ENCODE data around the gene MMGT1.
A peak's percentile ranks its signal among the peaks of the same experiment; 100 is the strongest.

MMGT1 gene

GRCh38 chrX:135973548-135974278 is at the start of gene MMGT1:
TSS of gene MMGT1 (minus strand) at chrX:135973988. CDS start at chrX:135973675, 313 bp downstream.
- peak; percentile 71 to 73 for DNase-seq (ENCODE audit: low read depth in 2 of 2)

- no peak for DNase-seq (ENCODE audit: low read depth in 2 of 2)
Measured at GRCh38 chrX:136021903-136022302, 48.1 kb upstream of the MMGT1 start.

- no peak for DNase-seq (ENCODE audit: low read depth in 2 of 2)
Measured at GRCh38 chrX:136021160-136021559, 47.4 kb upstream of the MMGT1 start.

GRCh38 chrX:136019226-136019625 is 45.4 kb upstream of the MMGT1 start:
- no peak for DNase-seq (ENCODE audit: low read depth in 2 of 2)

- DNase-seq (ENCODE audit: low read depth in 2 of 2), result no peak
Measured at GRCh38 chrX:136016881-136017280, 43.1 kb upstream of the MMGT1 start.

- DNase-seq (ENCODE audit: low read depth in 2 of 2), result no peak
Measured at GRCh38 chrX:136015016-136015415, 41.2 kb upstream of the MMGT1 start.

GRCh38 chrX:135988245-135988644 is 14.5 kb upstream of the MMGT1 start:
- no peak for DNase-seq (ENCODE audit: low read depth in 2 of 2)

GRCh38 chrX:135985973-135986310 is 12.2 kb upstream of the MMGT1 start:
- DNase-seq (ENCODE audit: low read depth in 2 of 2), result no peak

GRCh38 chrX:135985157-135985972 is 11.6 kb upstream of the MMGT1 start, which contains the start of gene SLC9A6:
TSS of gene SLC9A6 (plus strand) at chrX:135985435. CDS start at chrX:135985659, 224 bp downstream.
- peak; percentile 40 to 64 for DNase-seq (ENCODE audit: low read depth in 2 of 2)

- no peak for DNase-seq (ENCODE audit: low read depth in 2 of 2)
Measured at GRCh38 chrX:135984791-135985156, 11.0 kb upstream of the MMGT1 start.

- no peak for DNase-seq (ENCODE audit: low read depth in 2 of 2)
Measured at GRCh38 chrX:135984256-135984655, 10.5 kb upstream of the MMGT1 start.

- DNase-seq (ENCODE audit: low read depth in 2 of 2), result no peak
Measured at GRCh38 chrX:135982860-135983259, 9.1 kb upstream of the MMGT1 start.

GRCh38 chrX:135981668-135982067 is 7.9 kb upstream of the MMGT1 start:
- no peak for DNase-seq (ENCODE audit: low read depth in 2 of 2)

GRCh38 chrX:135981010-135981409 is 7.2 kb upstream of the MMGT1 start:
- DNase-seq (ENCODE audit: low read depth in 2 of 2), result no peak

GRCh38 chrX:135977611-135978010 is 3.8 kb upstream of the MMGT1 start:
- no peak for DNase-seq (ENCODE audit: low read depth in 2 of 2)

GRCh38 chrX:135975421-135975820 is 1.6 kb upstream of the MMGT1 start:
- no peak for DNase-seq (ENCODE audit: low read depth in 2 of 2)

GRCh38 chrX:135974279-135974856 is 580 bp upstream of the MMGT1 start:
- DNase-seq (ENCODE audit: low read depth in 2 of 2), result peak; percentile 63 to 67

GRCh38 chrX:135973025-135973547 is 702 bp downstream of the MMGT1 start:
- DNase-seq (ENCODE audit: low read depth in 2 of 2), result no peak

GRCh38 chrX:135951291-135951690 is 22.5 kb downstream of the MMGT1 start:
- no peak for DNase-seq (ENCODE audit: low read depth in 2 of 2)

- no peak for DNase-seq (ENCODE audit: low read depth in 2 of 2)
Measured at GRCh38 chrX:135944486-135944885, 29.3 kb downstream of the MMGT1 start.

GRCh38 chrX:135931644-135932487 is 41.9 kb downstream of the MMGT1 start:
- DNase-seq (ENCODE audit: low read depth in 2 of 2), result peak; percentile 13 to 25

GRCh38 chrX:135927897-135928296 is 45.9 kb downstream of the MMGT1 start:
- DNase-seq (ENCODE audit: low read depth in 2 of 2), result no peak
